ENCODE data around the gene CDH23.

CDH23 gene

GRCh38 chr10:71811351-71811750 is 414.6 kb downstream of the CDH23 start:
- no peak for DNase-seq

- DNase-seq = peak; percentile 27
These were observed 415.5 kb downstream of the CDH23 start for GRCh38 chr10:71812016-71812912.

DNA sequence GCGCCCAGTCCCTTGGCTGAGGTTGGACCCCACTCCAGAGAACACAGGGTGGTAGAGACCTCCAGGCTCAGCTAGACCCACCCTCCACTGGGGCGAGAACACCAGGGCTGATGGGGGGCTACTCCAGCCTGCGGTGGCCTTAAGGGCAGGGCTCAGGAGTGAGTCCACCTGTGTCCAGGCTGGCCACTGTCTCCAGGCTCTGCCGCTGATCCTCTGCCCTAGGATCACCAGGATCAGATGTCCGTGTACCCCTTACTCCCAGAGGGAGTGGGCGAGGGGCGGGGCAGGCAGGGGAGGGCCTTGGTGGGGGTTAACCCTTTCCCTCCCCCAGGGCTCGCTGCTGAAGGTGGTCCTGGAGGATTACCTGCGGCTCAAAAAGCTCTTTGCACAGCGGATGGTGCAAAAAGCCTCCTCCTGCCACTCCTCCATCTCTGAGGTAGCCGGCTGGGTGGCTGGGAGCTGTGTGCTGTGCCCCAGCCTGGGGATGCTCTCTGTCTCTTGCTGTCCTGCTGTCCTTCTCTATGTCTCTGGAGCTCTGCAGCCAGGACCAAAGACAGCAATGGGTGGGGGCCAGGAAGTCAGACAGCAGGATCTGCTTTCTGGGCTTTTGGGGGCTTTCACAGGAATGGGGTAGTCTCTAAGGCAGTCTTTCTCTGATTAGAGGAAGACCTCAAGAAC is 416.3 kb downstream of the CDH23 start:
- DNase-seq = no peak

- DNase-seq = no peak
These were observed 418.2 kb downstream of the CDH23 start for GRCh38 chr10:71814922-71815411.

- DNase-seq = no peak
These were observed 418.9 kb downstream of the CDH23 start for GRCh38 chr10:71815515-71816130.

- no peak for DNase-seq
These were observed 419.7 kb downstream of the CDH23 start for GRCh38 chr10:71816421-71816851.

GRCh38 chr10:71816936-71817618 is 420.4 kb downstream of the CDH23 start:
- no peak for DNase-seq

DNA sequence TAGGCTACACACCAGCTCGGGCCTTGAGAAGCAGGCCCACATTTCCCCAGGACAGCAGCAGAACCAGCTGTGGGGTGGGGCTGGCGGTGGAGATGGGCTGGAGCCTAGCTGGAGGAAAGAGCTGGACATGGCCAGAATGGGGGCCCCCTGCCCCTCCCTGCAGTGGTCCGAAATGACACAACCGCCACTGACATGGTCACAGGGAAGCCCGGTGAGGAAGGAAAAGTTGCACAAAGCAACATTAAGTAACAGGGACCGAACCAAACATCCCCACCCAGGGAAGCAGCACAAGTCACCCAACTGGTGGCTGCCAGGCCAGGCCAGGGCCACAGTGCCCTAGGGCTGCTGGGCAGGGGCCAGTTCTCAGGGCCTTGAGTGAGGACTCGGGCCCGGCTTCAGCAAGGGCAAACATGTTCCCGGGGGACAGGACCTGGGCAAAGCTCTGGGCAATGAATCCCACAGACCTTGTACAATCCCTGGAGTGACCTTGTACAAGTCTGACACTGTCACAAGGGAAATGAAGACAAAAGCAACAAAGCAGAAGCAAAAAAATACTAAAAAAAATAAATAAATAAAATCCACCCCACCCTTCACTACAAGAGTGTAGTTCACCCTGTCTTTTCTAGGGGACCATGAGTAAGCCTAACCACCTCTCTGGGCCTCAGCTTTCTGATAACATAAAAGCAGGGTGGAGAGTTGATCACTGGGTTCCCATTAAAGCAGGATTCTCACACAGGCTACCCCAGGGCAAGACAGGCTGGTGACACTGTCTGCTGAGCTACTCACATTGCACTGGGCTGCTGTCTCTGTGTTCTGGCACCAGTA is 421.3 kb downstream of the CDH23 start:
- DNase-seq = no peak

- DNase-seq = no peak
These were observed 422.0 kb downstream of the CDH23 start for GRCh38 chr10:71818674-71819260.

DNA sequence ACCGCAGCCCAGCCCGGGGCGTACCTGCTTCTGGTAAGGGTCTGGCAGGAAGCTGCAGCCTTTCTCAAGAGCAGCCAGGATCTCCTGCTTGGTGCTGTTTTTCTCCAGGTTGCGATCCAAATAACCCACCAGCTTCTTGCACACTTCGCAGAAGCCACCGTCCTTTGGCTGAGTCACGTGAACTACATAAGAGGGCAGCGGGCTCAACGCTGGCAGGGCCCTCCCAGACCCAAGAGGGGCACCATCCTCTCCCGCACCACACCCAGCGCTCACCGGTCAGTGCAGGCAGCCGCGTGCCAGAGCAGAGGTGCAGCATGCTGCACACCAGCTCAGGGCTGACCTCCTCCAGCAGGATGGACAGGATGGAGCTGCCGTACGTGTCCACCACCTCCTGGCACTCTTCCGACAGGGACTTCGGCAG is 422.7 kb downstream of the CDH23 start:
- no peak for DNase-seq

GRCh38 chr10:71819985-71820384 is 423.3 kb downstream of the CDH23 start:
- no peak for DNase-seq

DNA sequence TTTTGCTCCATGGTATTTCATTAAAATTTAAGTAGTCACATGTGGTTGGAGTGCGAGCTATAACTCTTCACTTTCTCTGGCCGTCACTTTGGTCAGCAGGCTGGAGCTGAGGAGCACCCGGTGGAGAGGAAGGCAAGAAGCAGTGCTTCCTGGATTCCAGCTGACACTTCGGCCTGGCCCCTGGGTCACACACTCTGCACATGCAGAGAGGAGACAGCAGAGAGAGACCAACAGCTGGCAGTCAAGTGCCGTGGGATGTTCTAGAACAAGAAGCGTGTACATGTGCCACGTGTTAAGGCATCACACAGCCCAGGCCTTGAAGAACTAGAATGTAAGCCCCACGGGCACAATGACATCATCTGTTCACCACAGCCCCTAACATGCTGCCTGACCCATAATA is 424.2 kb downstream of the CDH23 start:
- no peak for DNase-seq

- no peak for DNase-seq
These were observed 425.4 kb downstream of the CDH23 start for GRCh38 chr10:71821909-71822763.

DNA sequence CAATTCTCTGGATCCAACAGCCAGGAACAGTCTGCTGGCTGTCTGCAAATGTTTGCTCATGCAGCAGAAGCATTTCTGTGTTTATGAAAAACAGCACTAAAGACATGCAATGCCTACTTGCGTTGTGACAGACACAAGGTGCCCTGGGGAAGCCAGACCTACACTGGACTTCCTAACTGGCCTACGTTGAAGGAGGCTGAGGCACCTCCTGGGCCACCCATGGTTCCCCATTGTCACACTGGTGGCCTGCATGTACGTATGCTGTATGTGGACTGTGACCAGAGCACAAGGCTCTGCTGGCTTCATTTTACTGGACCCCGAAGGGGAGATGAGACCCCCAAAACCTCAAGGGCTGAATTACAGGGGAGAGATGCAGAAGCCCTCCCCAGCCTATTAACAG is 426.6 kb downstream of the CDH23 start:
- no peak for DNase-seq

- DNase-seq = no peak
These were observed 427.6 kb downstream of the CDH23 start for GRCh38 chr10:71824333-71824732.

- no peak for DNase-seq
These were observed 428.5 kb downstream of the CDH23 start for GRCh38 chr10:71825217-71825616.

DNA sequence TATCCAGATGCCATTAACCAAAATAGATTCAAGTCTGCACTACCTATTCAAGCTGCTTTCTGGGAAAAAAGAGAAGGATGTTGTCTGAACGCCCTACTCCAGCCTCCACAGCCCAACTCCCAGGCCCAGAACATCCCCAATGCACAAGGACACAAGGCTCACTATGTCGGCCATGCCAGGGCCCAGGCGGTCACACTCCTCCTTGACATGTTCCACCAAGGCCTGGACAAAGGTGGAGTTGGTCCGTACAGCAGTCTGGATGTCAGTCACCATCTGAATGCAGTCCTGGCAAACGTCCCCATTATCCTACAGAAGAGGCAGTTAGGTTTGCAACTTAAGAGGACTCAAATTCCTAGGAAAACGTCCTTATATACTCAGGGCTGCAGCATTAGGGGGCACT is 431.1 kb downstream of the CDH23 start:
- DNase-seq = no peak

DNA sequence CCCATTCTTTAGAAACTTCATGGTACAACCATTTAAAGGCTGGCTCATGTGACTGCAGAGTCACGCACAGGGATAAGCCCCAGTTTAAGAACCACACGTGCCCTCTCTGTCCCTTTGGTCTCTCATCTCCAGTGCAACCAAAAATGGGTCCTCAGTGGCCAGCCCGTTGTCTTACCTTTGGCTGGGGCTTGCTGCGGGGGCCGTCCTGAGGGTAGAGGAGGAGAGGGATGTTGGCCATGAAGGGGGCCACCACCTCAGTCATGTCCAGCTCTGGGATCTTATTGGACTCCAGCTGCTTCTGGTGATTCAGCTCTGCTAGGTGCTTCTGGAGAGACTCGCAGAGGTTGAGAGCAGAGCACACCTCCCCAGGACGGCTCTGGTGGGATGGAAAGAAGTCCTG is 432.0 kb downstream of the CDH23 start:
- no peak for DNase-seq

DNA sequence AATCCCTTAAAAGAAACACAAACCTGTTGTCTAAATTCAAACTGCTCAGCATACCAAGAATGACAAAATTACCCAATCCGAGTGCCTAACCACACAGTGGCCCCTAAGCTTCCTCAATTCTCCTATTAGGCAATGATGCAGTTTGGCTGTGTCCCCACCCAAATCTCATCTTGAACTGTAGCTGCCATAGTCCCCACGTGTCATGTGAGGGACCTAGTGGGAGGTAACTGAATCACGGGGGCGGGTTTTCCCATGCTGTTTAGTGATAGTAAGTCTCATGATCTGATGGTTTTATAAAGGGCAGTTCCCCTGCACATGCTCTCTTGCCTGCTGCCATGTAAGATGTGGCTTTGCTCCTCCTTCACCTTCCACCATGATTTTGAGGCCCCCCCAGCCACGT is 432.5 kb downstream of the CDH23 start:
- peak; percentile 86 for DNase-seq

- DNase-seq = no peak
These were observed 433.2 kb downstream of the CDH23 start for GRCh38 chr10:71829896-71830295.

DNA sequence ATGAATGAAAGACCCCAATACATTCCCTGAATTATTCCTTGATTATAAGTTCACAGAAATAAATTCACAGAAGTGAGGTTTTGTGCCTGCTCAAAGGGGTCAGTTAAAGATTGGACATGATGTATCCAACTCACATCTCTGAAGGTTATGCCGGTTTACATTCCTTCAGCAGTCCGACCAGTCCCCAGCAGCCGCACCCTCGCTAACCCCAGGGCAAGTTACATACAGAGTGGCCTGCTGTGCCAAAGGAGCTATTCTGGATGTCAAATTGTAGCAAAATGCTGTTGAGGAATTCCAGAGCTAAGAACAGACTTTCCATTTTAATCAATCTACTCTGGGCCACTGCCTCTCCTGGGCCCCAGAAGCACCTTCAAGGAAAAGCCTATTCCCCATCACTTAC is 434.0 kb downstream of the CDH23 start:
- DNase-seq = no peak
